Peyer's patch (tissue), 4 donors: Measurements from ENCODE around the gene TLN1. TPM values are rescaled to one million over a fixed set of nuclear protein-coding genes. Genes with fewer than 3 reads are reported as not detected.
A peak's percentile ranks its signal among the peaks of the same experiment; 100 is the strongest.

Experiments used
- DNase-seq, 3 donors: peaks; one replicate each; pipeline ENCODE4 v3.0.0-alpha.2; 2017 to 2019
- H3K27ac ChIP-seq, 4 donors: fragments of 200-600 bp; sonication (generic); one replicate each; pipeline ENCODE4 v1.5.1; 2016 to 2019
- H3K27me3 ChIP-seq, 2 donors: fragments of 200-600 bp; sonication (generic); one replicate each; pipeline ENCODE4 v1.5.1; 2019
- H3K36me3 ChIP-seq, 3 donors: fragments of 200-600 bp; sonication (generic); one replicate each; pipeline ENCODE4 v1.5.1; 2016 to 2019
- H3K4me1 ChIP-seq, 4 donors: fragments of 200-600 bp; sonication (generic); one replicate each; pipeline ENCODE4 v1.5.1; 2016 to 2019
- H3K4me3 ChIP-seq, 4 donors: fragments of 200-600 bp; sonication (generic); 1 replicate in 3 of 4; 2 replicates in 1 of 4; pipeline ENCODE4 v1.5.1; 2016 to 2019; ENCODE audit warnings: mild to moderate bottlenecking in 1 of 4
- H3K9me3 ChIP-seq, 4 donors: fragments of 200-600 bp; sonication (generic); one replicate each; pipeline ENCODE4 v1.5.1; 2016 to 2019; ENCODE audit warnings: mild to moderate bottlenecking in 1 of 4
- CTCF ChIP-seq, 6 experiments: fragments of 450-650 bp in 4 of 6; fragments of 200-600 bp in 2 of 6; sonication (generic) in 1 of 6; IDR thresholded peaks; one replicate each; pipeline ENCODE4 v1.5.1; 2017 to 2019; ENCODE audit warnings: antibody characterized with exemption in 6 of 6, mild to moderate bottlenecking in 3 of 6, moderate library complexity in 1 of 6
- POLR2A ChIP-seq, 2 donors: fragments of 450-650 bp; IDR thresholded peaks; one replicate each; pipeline ENCODE4 v1.5.1; 2017; ENCODE audit warnings: antibody characterized with exemption in 2 of 2, mild to moderate bottlenecking in 2 of 2, moderate library complexity in 2 of 2
- total RNA-seq, 4 donors: library from RNA; depleted of rRNA; stranded (reverse); fragments of >200 nt; gene quantifications; one replicate each; pipeline ENCODE4 v1.1.0, GENCODE V29; 2016

TLN1 gene
- total RNA-seq, 4 donors from 2014 or later: 129 to 262 (median 188) TPM

DNA sequence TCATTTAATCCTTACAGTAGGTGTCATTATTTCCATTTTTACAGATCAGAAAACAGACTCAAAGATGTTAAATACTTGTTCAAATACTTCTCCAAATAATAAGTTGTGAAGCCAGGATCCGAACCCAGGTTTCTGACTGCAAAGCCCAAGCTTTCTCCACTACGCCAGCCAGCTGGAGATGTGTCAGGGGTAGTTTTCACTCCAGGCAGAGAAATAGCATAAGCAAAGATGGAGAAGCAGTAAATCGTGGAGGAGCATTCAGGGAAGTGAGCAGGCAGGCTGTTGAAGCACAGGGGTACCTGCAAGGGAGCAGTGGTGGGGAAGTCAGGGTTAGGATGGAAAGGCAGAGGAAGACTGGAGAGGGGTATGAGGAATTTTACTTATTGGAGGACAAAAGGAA is 2.9 kb downstream of the TLN1 start:
- peak overlapping the region in 3 of 4 donors; percentile 71 to 92 (median 72) for H3K4me3 ChIP-seq
- no peak for DNase-seq
- peaks cover 9 to 72% (median 28%) of the 10 kb centered on the region in 4 donors for H3K4me1 ChIP-seq
- no peaks in the 10 kb centered on the region for H3K9me3 ChIP-seq
- peak overlapping the region; percentile 94 to 100 (median 96) for H3K27ac ChIP-seq
- H3K36me3 ChIP-seq: peaks cover 0 to 18% (median 0%) of the 10 kb centered on the region in 3 donors
- no peak for TF ChIP-seq POLR2A (IDR thresholded peaks at IDR 0.05)
- TF ChIP-seq CTCF (IDR thresholded peaks at IDR 0.05): no peak
- H3K27me3 ChIP-seq: no peaks in the 10 kb centered on the region

- DNase-seq: peak; percentile 53 to 86 (median 80)
- TF ChIP-seq POLR2A (IDR thresholded peaks at IDR 0.05) (peak in 1 of 2 donors; percentile 29), CTCF (IDR thresholded peaks at IDR 0.05) (no peak)
- Histone ChIP-seq H3K9me3 (no peaks in the 10 kb centered on the region), H3K27ac (peak overlapping the region; percentile 94 to 100 (median 96)), H3K36me3 (peaks cover 0 to 26% (median 0%) of the 10 kb centered on the region in 3 donors), H3K27me3 (no peaks in the 10 kb centered on the region), H3K4me1 (peaks cover 6 to 64% (median 28%) of the 10 kb centered on the region in 4 donors), H3K4me3 (peak overlapping the region; percentile 5 to 71 (median 19))
Measured at GRCh38 chr9:35728041-35728971, 3.7 kb downstream of the TLN1 start.

- peaks cover 0 to 32% (median 0%) of the 10 kb centered on the region in 3 donors for H3K36me3 ChIP-seq
- TF ChIP-seq CTCF (IDR thresholded peaks at IDR 0.05) (no peak), POLR2A (IDR thresholded peaks at IDR 0.05) (no peak)
- DNase-seq: peak in 1 of 3 donors; percentile 32
- H3K4me3 ChIP-seq: peak overlapping the region in 3 of 4 donors; percentile 5 to 71 (median 33)
- H3K9me3 ChIP-seq: no peaks in the 10 kb centered on the region
- no peaks in the 10 kb centered on the region for H3K27me3 ChIP-seq
- peaks cover 6 to 58% (median 28%) of the 10 kb centered on the region in 4 donors for H3K4me1 ChIP-seq
- peak overlapping the region; percentile 94 to 100 (median 96) for H3K27ac ChIP-seq
Measured at GRCh38 chr9:35727676-35728040, 4.3 kb downstream of the TLN1 start.

DNA sequence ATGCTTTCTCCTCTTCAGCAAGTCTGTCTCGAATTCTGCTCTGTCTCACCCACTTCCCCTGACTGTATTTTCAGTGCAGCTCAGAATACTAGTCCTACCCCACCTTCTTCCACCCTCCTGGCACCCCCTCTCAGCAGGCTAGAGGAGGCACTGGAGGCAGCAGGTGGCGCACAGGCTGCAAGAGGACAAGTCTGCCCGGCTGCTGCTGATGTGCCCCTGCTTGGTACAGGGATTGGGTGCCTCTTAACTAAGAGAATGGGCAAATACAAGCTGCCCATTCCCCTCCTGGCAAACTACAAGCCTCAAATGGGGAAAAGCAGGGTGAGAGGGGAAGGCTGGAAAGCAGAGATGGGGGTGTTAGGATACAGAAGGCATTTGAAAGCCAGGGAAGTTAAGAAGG is 5.1 kb downstream of the TLN1 start:
- no peak overlapping the region for H3K4me3 ChIP-seq
- H3K9me3 ChIP-seq: no peaks in the 10 kb centered on the region
- H3K4me1 ChIP-seq: peaks cover 6 to 58% (median 28%) of the 10 kb centered on the region in 4 donors
- DNase-seq: peak; percentile 50 to 72 (median 62)
- TF ChIP-seq POLR2A (IDR thresholded peaks at IDR 0.05) (no peak), CTCF (IDR thresholded peaks at IDR 0.05) (peak in 3 of 6 experiments; percentile 26 to 40 (median 31))
- peaks cover 0 to 39% (median 0%) of the 10 kb centered on the region in 3 donors for H3K36me3 ChIP-seq
- H3K27ac ChIP-seq: peak overlapping the region; percentile 94 to 100 (median 96)
- no peaks in the 10 kb centered on the region for H3K27me3 ChIP-seq

DNA sequence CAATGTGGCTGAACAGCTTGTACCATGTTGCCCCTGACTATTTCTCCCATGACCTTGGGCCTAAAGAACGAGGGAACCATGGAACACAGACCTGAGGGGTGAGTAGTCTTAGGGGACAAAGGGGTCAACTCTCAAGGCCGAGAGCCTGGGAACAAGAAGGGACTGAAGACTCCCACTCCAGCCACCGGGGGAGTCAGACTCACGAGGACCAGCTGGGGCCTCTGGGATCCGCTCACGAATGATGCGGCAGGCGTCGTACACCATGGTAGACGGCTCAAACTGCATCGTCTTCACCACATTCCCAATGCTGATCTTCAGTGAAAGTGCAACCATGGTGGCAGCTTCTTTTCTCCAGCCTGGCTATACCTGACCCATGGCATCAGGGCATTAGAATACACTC is 6.6 kb downstream of the TLN1 start:
- peaks cover 6 to 49% (median 24%) of the 10 kb centered on the region in 4 donors for H3K4me1 ChIP-seq
- H3K9me3 ChIP-seq: no peaks in the 10 kb centered on the region
- peak overlapping the region in 1 of 4 donors; percentile 97 for H3K27ac ChIP-seq
- no peak overlapping the region for H3K4me3 ChIP-seq
- H3K27me3 ChIP-seq: no peaks in the 10 kb centered on the region
- no peak for DNase-seq
- TF ChIP-seq POLR2A (IDR thresholded peaks at IDR 0.05) (no peak), CTCF (IDR thresholded peaks at IDR 0.05) (no peak)
- H3K36me3 ChIP-seq: peaks cover 0 to 55% (median under 1%) of the 10 kb centered on the region in 3 donors
